Upper lobe of right lung (tissue), 1 donor: Measurements from ENCODE around the gene TP53AIP1. TPM values are rescaled to one million over a fixed set of nuclear protein-coding genes. Genes with fewer than 3 reads are reported as not detected.

ENCODE experiments used
- total RNA-seq: library from RNA; stranded (reverse); fragmentation: NEBNext Ultra II Directional; extraction: Animal tissue kit (Norgen Biotek cat#: 25700); gene quantifications from one replicate; pipeline ENCODE4 v1.2.1, GENCODE V29; 2021
- donor health status: DM: no; HTN: yes; CAD: no; lungs with severe emphysema.

TP53AIP1 gene
- total RNA-seq, 1 donor from 2014 or later = not detected

Other genes starting within 250 kb of the TP53AIP1 start
- 69.7 TPM for gene FLI1, start 248.8 kb downstream of the TP53AIP1 start, total RNA-seq
- 0.23 TPM for gene KCNJ1, start 75.6 kb downstream of the TP53AIP1 start, total RNA-seq
- gene KCNJ5, start 51.5 kb downstream of the TP53AIP1 start, total RNA-seq = 8.5 TPM
- 25.7 TPM for gene ARHGAP32, start 249.5 kb upstream of the TP53AIP1 start, total RNA-seq